Measurements from ENCODE around the gene ASPDH.

DNA sequence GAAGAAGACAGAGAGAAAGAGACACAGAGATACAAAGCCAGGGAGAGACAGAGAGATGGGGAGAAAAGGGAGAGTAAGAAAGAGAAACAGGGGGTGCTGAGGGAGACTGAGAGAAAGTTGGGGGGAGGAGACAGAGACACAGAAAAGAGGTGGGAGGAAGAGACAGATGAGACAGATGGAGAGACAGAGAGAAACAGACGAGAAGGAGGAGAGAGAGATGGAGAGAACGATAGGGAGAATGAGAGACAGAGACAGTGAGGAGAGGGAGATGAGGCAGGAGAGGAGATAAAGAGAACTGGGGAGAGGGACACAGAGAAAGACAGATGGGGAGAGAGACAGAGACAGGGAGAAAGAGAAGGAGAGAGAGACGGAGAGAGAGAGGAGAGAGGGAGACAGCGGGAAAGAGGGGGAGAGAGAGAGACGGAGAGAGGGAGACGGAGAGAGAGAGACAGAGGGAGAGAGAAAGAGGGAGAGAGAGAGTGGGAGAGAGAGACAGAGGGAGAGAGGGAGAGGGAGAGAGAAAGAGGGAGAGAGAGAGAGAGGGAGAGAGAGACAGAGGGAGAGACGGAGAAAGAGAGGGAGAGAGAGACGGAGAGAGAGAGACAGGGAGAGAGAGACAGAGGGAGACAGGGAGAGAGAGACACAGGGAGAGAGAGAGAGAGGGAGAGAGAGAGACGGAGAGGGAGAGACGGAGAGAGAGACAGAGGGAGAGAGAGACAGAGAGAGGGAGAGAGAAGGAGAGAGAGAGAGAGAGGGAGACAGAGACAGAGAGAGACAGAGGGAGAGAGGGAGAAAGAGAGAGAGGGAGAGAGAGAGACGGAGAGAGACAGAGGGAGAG lies 15.3 kb downstream of the ASPDH start:
- TF ChIP-seq, protein P1, sequence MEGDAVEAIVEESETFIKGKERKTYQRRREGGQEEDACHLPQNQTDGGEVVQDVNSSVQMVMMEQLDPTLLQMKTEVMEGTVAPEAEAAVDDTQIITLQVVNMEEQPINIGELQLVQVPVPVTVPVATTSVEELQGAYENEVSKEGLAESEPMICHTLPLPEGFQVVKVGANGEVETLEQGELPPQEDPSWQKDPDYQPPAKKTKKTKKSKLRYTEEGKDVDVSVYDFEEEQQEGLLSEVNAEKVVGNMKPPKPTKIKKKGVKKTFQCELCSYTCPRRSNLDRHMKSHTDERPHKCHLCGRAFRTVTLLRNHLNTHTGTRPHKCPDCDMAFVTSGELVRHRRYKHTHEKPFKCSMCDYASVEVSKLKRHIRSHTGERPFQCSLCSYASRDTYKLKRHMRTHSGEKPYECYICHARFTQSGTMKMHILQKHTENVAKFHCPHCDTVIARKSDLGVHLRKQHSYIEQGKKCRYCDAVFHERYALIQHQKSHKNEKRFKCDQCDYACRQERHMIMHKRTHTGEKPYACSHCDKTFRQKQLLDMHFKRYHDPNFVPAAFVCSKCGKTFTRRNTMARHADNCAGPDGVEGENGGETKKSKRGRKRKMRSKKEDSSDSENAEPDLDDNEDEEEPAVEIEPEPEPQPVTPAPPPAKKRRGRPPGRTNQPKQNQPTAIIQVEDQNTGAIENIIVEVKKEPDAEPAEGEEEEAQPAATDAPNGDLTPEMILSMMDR (IDR thresholded peaks at IDR 0.05 in 2 of 3, conservative IDR thresholded peaks at IDR 0.05 in 1 of 3; ENCODE audit: borderline replicate concordance in 1 of 3, insufficient read depth in 1 of 3, low read depth in 2 of 3, low read length in 2 of 3), result no peak
- TF ChIP-seq EZH2 (IDR thresholded peaks at IDR 0.05) (no peak), YY1 (IDR thresholded peaks at IDR 0.05; ENCODE audit: extremely low read depth, insufficient replicate concordance, low read depth, low read length) (no peak)
